Measurements from ENCODE around the gene PARK7. TPM values are rescaled to one million over a fixed set of nuclear protein-coding genes. Genes with fewer than 3 reads are reported as not detected.
A peak's percentile ranks its signal among the peaks of the same experiment; 100 is the strongest.
"Not testable (repeated sequence)": the region's sequence is repeated elsewhere in the genome, so short reads cannot be mapped to it uniquely, and the experiment has no call there.

Gene PARK7
- total RNA-seq, 8 experiments from 2014 or later = 305 to 482 (median 382) TPM

DNA sequence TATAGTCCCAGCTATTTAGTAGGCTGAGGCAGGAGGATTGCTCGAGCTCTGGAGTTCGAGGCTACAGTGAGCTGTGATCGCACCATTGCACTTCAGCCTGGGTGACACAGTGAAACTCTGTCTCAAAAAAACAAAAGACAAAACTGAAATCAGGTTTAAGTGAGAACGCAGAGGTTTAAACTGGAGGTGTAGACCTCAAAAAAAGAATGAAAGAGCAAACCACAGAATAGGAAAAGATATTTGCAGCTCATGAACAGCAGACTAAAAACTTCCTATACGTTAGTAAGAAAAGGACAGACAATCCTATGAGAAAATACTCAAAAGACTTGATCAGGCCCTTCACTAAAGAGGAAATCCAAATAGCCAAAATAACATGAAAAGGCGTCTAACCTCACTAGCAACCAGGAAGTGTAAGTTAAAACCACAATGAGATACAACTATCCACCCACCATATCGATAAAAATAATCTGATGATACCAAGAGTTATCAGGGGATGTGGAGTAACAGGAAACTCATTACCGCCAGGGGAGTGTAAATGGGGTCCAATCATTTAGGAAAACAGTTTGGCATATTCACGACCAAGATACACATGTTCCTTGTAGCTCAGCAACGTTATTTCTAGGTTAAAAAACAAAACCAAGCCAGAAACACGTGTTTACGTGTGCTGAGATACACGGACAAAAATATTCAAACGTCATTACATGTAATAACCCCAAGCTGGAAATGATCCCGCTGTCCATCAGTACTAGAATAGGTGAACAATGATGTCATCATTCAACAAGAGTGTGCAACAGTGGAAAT, 30.7 kb upstream of the PARK7 start:
- Histone ChIP-seq H3K4me1 (replicated peaks in 1 of 2) (no peaks in the 10 kb centered on the region), H3K27ac (no peak overlapping the region), H3K4me3 (no peak overlapping the region)
- in situ Hi-C loops (cut with MboI; ENCODE audit: low pct_unique_long_range_greater_than_20kb in 2 of 9, low sequenced_read_pairs in 9 of 9, unreplicated experiment in 9 of 9) = no loop called here
- ATAC-seq (replicated peaks in 6 of 8) = no peak
- 64 to 88% (median 84%) methylated on average over 7 to 15 of the region's 15 CpGs for WGBS, 10 experiments

GRCh38 chr1:7931446-7931812, 30.1 kb upstream of the PARK7 start:
- Histone ChIP-seq H3K4me3 (no peak overlapping the region), H3K4me1 (replicated peaks in 1 of 2) (no peaks in the 10 kb centered on the region), H3K27ac (no peak overlapping the region)
- 19 to 100% (median 74%) methylated on average over 1 to 2 of the region's 2 CpGs; no CpG with 5 or more reads in 2 of the 10 experiments for WGBS, 10 experiments
- no peak for ATAC-seq (replicated peaks in 6 of 8)
- in situ Hi-C loops (cut with MboI; ENCODE audit: low pct_unique_long_range_greater_than_20kb in 2 of 9, low sequenced_read_pairs in 9 of 9, unreplicated experiment in 9 of 9) = no loop called here

GRCh38 chr1:7932524-7933138, 28.9 kb upstream of the PARK7 start:
- H3K4me1 ChIP-seq (replicated peaks in 1 of 2) = no peaks in the 10 kb centered on the region
- WGBS, 10 experiments = 53 to 92% (median 72%) methylated on average over 1 to 15 of the region's 15 CpGs; no CpG with 5 or more reads in 1 of the 10 experiments
- no peak overlapping the region for H3K27ac ChIP-seq
- in situ Hi-C loops (cut with MboI; ENCODE audit: low pct_unique_long_range_greater_than_20kb in 2 of 9, low sequenced_read_pairs in 9 of 9, unreplicated experiment in 9 of 9) = no loop called here
- ATAC-seq (replicated peaks in 6 of 8) = peak in 6 of 8 experiments; percentile 22 to 71 (median 52)
- no peak overlapping the region for H3K4me3 ChIP-seq

DNA sequence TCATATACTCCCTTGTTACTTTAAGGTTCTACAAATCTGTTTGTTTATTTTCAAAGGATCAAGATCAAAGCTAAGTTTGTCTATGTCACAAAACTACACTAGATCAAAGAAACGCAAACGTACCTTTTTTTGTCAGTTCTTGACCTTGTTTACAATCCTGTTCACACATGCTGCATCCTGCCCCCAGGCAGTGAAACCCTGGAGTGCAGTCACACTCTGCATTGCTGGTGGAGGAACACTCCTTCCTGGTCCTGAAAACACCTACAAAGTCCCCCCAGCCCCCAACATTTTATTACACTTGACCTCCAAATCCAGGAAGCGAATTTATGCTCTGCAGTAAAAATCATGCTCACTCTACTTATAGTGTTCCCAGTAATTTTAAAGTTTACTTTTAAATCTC, 23.4 kb upstream of the PARK7 start:
- no peak overlapping the region for H3K27ac ChIP-seq
- H3K4me3 ChIP-seq = no peak overlapping the region
- in situ Hi-C loops (cut with MboI; ENCODE audit: low pct_unique_long_range_greater_than_20kb in 2 of 9, low sequenced_read_pairs in 9 of 9, unreplicated experiment in 9 of 9) = no loop called here
- no peak for ATAC-seq (replicated peaks in 6 of 8)
- 58 to 80% (median 66%) methylated on average over 1 to 3 of the region's 3 CpGs for WGBS, 10 experiments
- peaks cover 10 to 12% of the 10 kb centered on the region in 2 donors for H3K4me1 ChIP-seq (replicated peaks in 1 of 2)

DNA sequence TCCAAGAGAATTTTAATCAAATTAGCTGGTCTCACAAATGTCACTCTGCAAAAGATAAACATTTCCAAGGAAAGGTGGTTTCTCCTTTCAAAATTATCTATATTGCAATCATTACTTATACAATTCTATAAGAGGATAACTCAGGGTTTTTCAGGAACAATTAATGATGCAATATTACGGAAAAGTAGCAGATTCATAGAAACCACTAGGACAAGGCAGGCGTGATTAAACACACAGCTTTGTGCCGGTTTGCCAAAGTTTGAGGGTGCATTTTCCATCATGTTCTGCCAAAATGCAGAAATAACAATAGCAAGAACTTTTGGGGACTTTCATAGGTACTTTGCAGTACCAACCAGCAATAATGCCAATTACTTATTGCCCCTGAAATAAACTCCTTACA, 21.5 kb upstream of the PARK7 start:
- no peak for ATAC-seq (replicated peaks in 6 of 8)
- in situ Hi-C loops (cut with MboI; ENCODE audit: low pct_unique_long_range_greater_than_20kb in 2 of 9, low sequenced_read_pairs in 9 of 9, unreplicated experiment in 9 of 9) = no loop called here
- H3K4me1 ChIP-seq (replicated peaks in 1 of 2) = peaks cover 10 to 12% of the 10 kb centered on the region in 2 donors

GRCh38 chr1:7940745-7941436, 20.6 kb upstream of the PARK7 start, which contains the start of gene TNFRSF9:
Gene TNFRSF9, minus strand, starts transcription at chr1:7940839. Its CDS starts 845 bp downstream, at chr1:7939994.
- Histone ChIP-seq H3K4me1 (replicated peaks in 1 of 2) (peaks cover 10 to 12% of the 10 kb centered on the region in 2 donors), H3K27ac (peak within 1 kb of the TSS in 1 of 2 donors; percentile 28), H3K4me3 (no peak within 1 kb of the TSS)
- WGBS, 10 experiments = 69 to 100% (median 81%) methylated on average over 1 to 13 of the region's 14 CpGs; no CpG with 5 or more reads in 1 of the 10 experiments
- ATAC-seq (replicated peaks in 6 of 8) = peak; percentile 58 to 89 (median 82)
- in situ Hi-C loops (cut with MboI; ENCODE audit: low pct_unique_long_range_greater_than_20kb in 2 of 9, low sequenced_read_pairs in 9 of 9, unreplicated experiment in 9 of 9) = no loop called here

More for the DNA sequence above, 21.5 kb upstream of the PARK7 start:
- no peak overlapping the region for H3K4me3 ChIP-seq
- WGBS, 10 experiments = 0 to 100% (median 80%) methylated on average over 1 to 3 of the region's 3 CpGs; no CpG with 5 or more reads in 1 of the 10 experiments
- H3K27ac ChIP-seq = no peak overlapping the region

- H3K4me1 ChIP-seq (replicated peaks in 1 of 2) = peaks cover 10 to 12% of the 10 kb centered on the region in 2 donors
- peak in 5 of 8 experiments; percentile 16 to 44 (median 32) for ATAC-seq (replicated peaks in 6 of 8)
Observed at GRCh38 chr1:7941437-7941793, 20.1 kb upstream of the PARK7 start.

GRCh38 chr1:7942214-7942921, 19.1 kb upstream of the PARK7 start:
- Histone ChIP-seq H3K4me3 (peak overlapping the region in 2 of 5 donors; percentile 3 to 7), H3K27ac (no peak overlapping the region), H3K4me1 (replicated peaks in 1 of 2) (peaks cover 10 to 12% of the 10 kb centered on the region in 2 donors)
- 14 to 100% (median 80%) methylated on average over 1 to 30 of the region's 40 CpGs; no CpG with 5 or more reads in 2 of the 10 experiments for WGBS, 10 experiments
- in situ Hi-C loops (cut with MboI; ENCODE audit: low pct_unique_long_range_greater_than_20kb in 2 of 9, low sequenced_read_pairs in 9 of 9, unreplicated experiment in 9 of 9) = no loop called here
- peak; percentile 37 to 75 (median 56) for ATAC-seq (replicated peaks in 6 of 8)

More at GRCh38 chr1:7941437-7941793, 20.1 kb upstream of the PARK7 start:
- Histone ChIP-seq H3K4me3 (no peak overlapping the region), H3K27ac (peak overlapping the region in 1 of 2 donors; percentile 28)
- in situ Hi-C loops (cut with MboI; ENCODE audit: low pct_unique_long_range_greater_than_20kb in 2 of 9, low sequenced_read_pairs in 9 of 9, unreplicated experiment in 9 of 9) = no loop called here
- 50 to 97% (median 84%) methylated on average over 1 to 8 of the region's 9 CpGs for WGBS, 10 experiments

GRCh38 chr1:7943251-7943650, 18.3 kb upstream of the PARK7 start:
- Histone ChIP-seq H3K4me3 (no peak overlapping the region), H3K27ac (no peak overlapping the region), H3K4me1 (replicated peaks in 1 of 2) (peaks cover 10 to 12% of the 10 kb centered on the region in 2 donors)
- in situ Hi-C loops (cut with MboI; ENCODE audit: low pct_unique_long_range_greater_than_20kb in 2 of 9, low sequenced_read_pairs in 9 of 9, unreplicated experiment in 9 of 9) = no loop called here
- ATAC-seq (replicated peaks in 6 of 8) = no peak
- WGBS, 10 experiments = 44 to 100% (median 64%) methylated on average over 1 to 2 of the region's 2 CpGs; no CpG with 5 or more reads in 1 of the 10 experiments

- H3K27ac ChIP-seq = no peak overlapping the region
- no peak overlapping the region for H3K4me3 ChIP-seq
- H3K4me1 ChIP-seq (replicated peaks in 1 of 2) = peaks cover 0 to 3% of the 10 kb centered on the region in 2 donors
- 6 to 89% (median 70%) methylated on average over 1 to 5 of the region's 5 CpGs; no CpG with 5 or more reads in 1 of the 10 experiments for WGBS, 10 experiments
- ATAC-seq (replicated peaks in 6 of 8) = peak in 2 of 8 experiments; percentile 39 to 47
- in situ Hi-C loops (cut with MboI; ENCODE audit: low pct_unique_long_range_greater_than_20kb in 2 of 9, low sequenced_read_pairs in 9 of 9, unreplicated experiment in 9 of 9) = no loop called here
Observed at GRCh38 chr1:7948960-7949359, 12.6 kb upstream of the PARK7 start.

- no CpG with 5 or more reads among the region's 30 CpGs for WGBS, 10 experiments
- ATAC-seq (replicated peaks in 6 of 8); H3K4me3 ChIP-seq; H3K4me1 ChIP-seq (replicated peaks in 1 of 2); in situ Hi-C loops (cut with MboI; ENCODE audit: low pct_unique_long_range_greater_than_20kb in 2 of 9, low sequenced_read_pairs in 9 of 9, unreplicated experiment in 9 of 9); H3K27ac ChIP-seq: not testable (repeated sequence)
Observed at GRCh38 chr1:7952791-7953190, 8.7 kb upstream of the PARK7 start.

- peak; percentile 83 to 100 (median 97) for ATAC-seq (replicated peaks in 6 of 8)
- in situ Hi-C loops (cut with MboI; ENCODE audit: low pct_unique_long_range_greater_than_20kb in 2 of 9, low sequenced_read_pairs in 9 of 9, unreplicated experiment in 9 of 9) = no loop called here
- Histone ChIP-seq H3K4me3 (peak overlapping the region; percentile 23 to 43 (median 32)), H3K27ac (peak overlapping the region; percentile 74 to 84), H3K4me1 (replicated peaks in 1 of 2) (peaks cover 0 to 3% of the 10 kb centered on the region in 2 donors)
- WGBS, 10 experiments = 0 to 72% (median 35%) methylated on average over 2 to 29 of the region's 65 CpGs; no CpG with 5 or more reads in 2 of the 10 experiments
Observed at GRCh38 chr1:7953850-7954609, 7.5 kb upstream of the PARK7 start.

Measured in motor neuron (in vitro differentiated cells).